Measurements from ENCODE around the gene AKT1. TPM values are rescaled to one million over a fixed set of nuclear protein-coding genes. Genes with fewer than 3 reads are reported as not detected.

Gene AKT1
- total RNA-seq, 3 donors from 2014 or later = 107 to 124 (median 116) TPM

- DNase-seq (no peak), ATAC-seq (no peak)
- Mint-ChIP-seq H3K27me3 (ENCODE audit: low read depth) (no peaks in the 10 kb centered on the region), H3K4me1 (ENCODE audit: low read depth) (peaks cover 48% of the 10 kb centered on the region), H3K4me3 (peak overlapping the region; percentile 74), H3K36me3 (ENCODE audit: insufficient read depth) (no peaks in the 10 kb centered on the region), H3K9me3 (no peaks in the 10 kb centered on the region)
Observed at GRCh38 chr14:104797115-104798044, 1.8 kb upstream of the AKT1 start.

GRCh38 chr14:104796687-104797081 is 1.1 kb upstream of the AKT1 start:
- peaks cover 42% of the 10 kb centered on the region for H3K4me1 Mint-ChIP-seq (ENCODE audit: low read depth)
- no peaks in the 10 kb centered on the region for H3K27me3 Mint-ChIP-seq (ENCODE audit: low read depth)
- H3K9me3 Mint-ChIP-seq = no peaks in the 10 kb centered on the region
- H3K36me3 Mint-ChIP-seq (ENCODE audit: insufficient read depth) = no peaks in the 10 kb centered on the region
- DNase-seq (no peak), ATAC-seq (no peak)
- peak overlapping the region; percentile 74 for H3K4me3 Mint-ChIP-seq

GRCh38 chr14:104795781-104796686 is 486 bp upstream of the AKT1 start:
- DNase-seq (peak; percentile 56), ATAC-seq (no peak)
- peaks cover 38% of the 10 kb centered on the region for H3K4me1 Mint-ChIP-seq (ENCODE audit: low read depth)
- H3K9me3 Mint-ChIP-seq = no peaks in the 10 kb centered on the region
- H3K4me3 Mint-ChIP-seq = peak overlapping the region; percentile 74
- H3K27me3 Mint-ChIP-seq (ENCODE audit: low read depth) = no peaks in the 10 kb centered on the region
- peaks cover 2% of the 10 kb centered on the region for H3K36me3 Mint-ChIP-seq (ENCODE audit: insufficient read depth)

- Mint-ChIP-seq H3K4me3 (peak overlapping the region; percentile 84), H3K36me3 (ENCODE audit: insufficient read depth) (peaks cover 2% of the 10 kb centered on the region), H3K4me1 (ENCODE audit: low read depth) (peaks cover 41% of the 10 kb centered on the region), H3K27me3 (ENCODE audit: low read depth) (no peaks in the 10 kb centered on the region), H3K9me3 (no peaks in the 10 kb centered on the region)
- no peak for DNase-seq
- ATAC-seq = peak in 1 of 2 donors; percentile 6
Observed at GRCh38 chr14:104794631-104794992, 936 bp downstream of the AKT1 start.

- H3K36me3 Mint-ChIP-seq (ENCODE audit: insufficient read depth) = peaks cover 2% of the 10 kb centered on the region
- no peaks in the 10 kb centered on the region for H3K27me3 Mint-ChIP-seq (ENCODE audit: low read depth)
- H3K4me1 Mint-ChIP-seq (ENCODE audit: low read depth) = peaks cover 40% of the 10 kb centered on the region
- H3K9me3 Mint-ChIP-seq = no peaks in the 10 kb centered on the region
- DNase-seq = peak; percentile 35
- H3K4me3 Mint-ChIP-seq = peak overlapping the region; percentile 84
- peak; percentile 13 to 23 for ATAC-seq
Observed at GRCh38 chr14:104794099-104794498, 1.4 kb downstream of the AKT1 start.

GRCh38 chr14:104793703-104793959 is 1.9 kb downstream of the AKT1 start:
- ATAC-seq (no peak), DNase-seq (no peak)
- H3K4me1 Mint-ChIP-seq (ENCODE audit: low read depth) = peaks cover 40% of the 10 kb centered on the region
- no peaks in the 10 kb centered on the region for H3K9me3 Mint-ChIP-seq
- H3K36me3 Mint-ChIP-seq (ENCODE audit: insufficient read depth) = peaks cover 2% of the 10 kb centered on the region
- H3K27me3 Mint-ChIP-seq (ENCODE audit: low read depth) = no peaks in the 10 kb centered on the region
- H3K4me3 Mint-ChIP-seq = peak overlapping the region; percentile 84

GRCh38 chr14:104792945-104793702 is 2.4 kb downstream of the AKT1 start:
- Mint-ChIP-seq H3K4me1 (ENCODE audit: low read depth) (peaks cover 44% of the 10 kb centered on the region), H3K27me3 (ENCODE audit: low read depth) (no peaks in the 10 kb centered on the region), H3K9me3 (no peaks in the 10 kb centered on the region), H3K4me3 (peak overlapping the region; percentile 84), H3K36me3 (ENCODE audit: insufficient read depth) (peaks cover 2% of the 10 kb centered on the region)
- no peak for ATAC-seq
- no peak for DNase-seq

GRCh38 chr14:104792101-104792884 is 3.3 kb downstream of the AKT1 start:
- no peaks in the 10 kb centered on the region for H3K9me3 Mint-ChIP-seq
- no peak for DNase-seq
- H3K4me1 Mint-ChIP-seq (ENCODE audit: low read depth) = peaks cover 44% of the 10 kb centered on the region

GRCh38 chr14:104791425-104791824 is 4.1 kb downstream of the AKT1 start:
- no peak for ATAC-seq
- peaks cover 46% of the 10 kb centered on the region for H3K4me1 Mint-ChIP-seq (ENCODE audit: low read depth)
- peaks cover 2% of the 10 kb centered on the region for H3K36me3 Mint-ChIP-seq (ENCODE audit: insufficient read depth)

More at GRCh38 chr14:104792101-104792884, 3.3 kb downstream of the AKT1 start:
- H3K36me3 Mint-ChIP-seq (ENCODE audit: insufficient read depth) = peaks cover 2% of the 10 kb centered on the region
- ATAC-seq = no peak
- H3K27me3 Mint-ChIP-seq (ENCODE audit: low read depth) = no peaks in the 10 kb centered on the region
- no peak overlapping the region for H3K4me3 Mint-ChIP-seq

GRCh38 chr14:104789752-104790743 is 5.5 kb downstream of the AKT1 start:
- Mint-ChIP-seq H3K4me3 (no peak overlapping the region), H3K36me3 (ENCODE audit: insufficient read depth) (peaks cover 2% of the 10 kb centered on the region), H3K9me3 (no peaks in the 10 kb centered on the region), H3K4me1 (ENCODE audit: low read depth) (peaks cover 44% of the 10 kb centered on the region), H3K27me3 (ENCODE audit: low read depth) (no peaks in the 10 kb centered on the region)
- ATAC-seq = no peak
- DNase-seq = no peak

More at GRCh38 chr14:104791425-104791824, 4.1 kb downstream of the AKT1 start:
- Mint-ChIP-seq H3K9me3 (no peaks in the 10 kb centered on the region), H3K4me3 (no peak overlapping the region), H3K27me3 (ENCODE audit: low read depth) (no peaks in the 10 kb centered on the region)
- DNase-seq = no peak

GRCh38 chr14:104788873-104789663 is 6.5 kb downstream of the AKT1 start:
- H3K9me3 Mint-ChIP-seq = no peaks in the 10 kb centered on the region
- H3K4me1 Mint-ChIP-seq (ENCODE audit: low read depth) = peaks cover 39% of the 10 kb centered on the region
- H3K4me3 Mint-ChIP-seq = no peak overlapping the region
- ATAC-seq (no peak), DNase-seq (no peak)
- H3K36me3 Mint-ChIP-seq (ENCODE audit: insufficient read depth) = peaks cover 2% of the 10 kb centered on the region
- no peaks in the 10 kb centered on the region for H3K27me3 Mint-ChIP-seq (ENCODE audit: low read depth)

- ATAC-seq = no peak
- H3K36me3 Mint-ChIP-seq (ENCODE audit: insufficient read depth) = peaks cover 2% of the 10 kb centered on the region
- H3K4me1 Mint-ChIP-seq (ENCODE audit: low read depth) = peaks cover 31% of the 10 kb centered on the region
- no peaks in the 10 kb centered on the region for H3K27me3 Mint-ChIP-seq (ENCODE audit: low read depth)
- H3K4me3 Mint-ChIP-seq = no peak overlapping the region
- H3K9me3 Mint-ChIP-seq = no peaks in the 10 kb centered on the region
- DNase-seq = no peak
Observed at GRCh38 chr14:104788161-104788818, 7.3 kb downstream of the AKT1 start.
